Neural cell (in vitro differentiated cells): Measurements from ENCODE around the gene NT5C. TPM values are rescaled to one million over a fixed set of nuclear protein-coding genes. Genes with fewer than 3 reads are reported as not detected.

Experiments used
- H2AFZ ChIP-seq: fragments of 200-600, 300-800 bp; sonication (generic), shearing (Covaris generic); 2 replicates; pipeline ENCODE4 v1.6.0; 2014; ENCODE audit warnings: low read depth, mild to moderate bottlenecking, antibody characterized with exemption, low read length, moderate library complexity
- H3F3A ChIP-seq: fragments of 200-600 bp; shearing (Covaris generic); 2 replicates; pipeline ENCODE4 v1.6.1; 2016; ENCODE audit warnings: mild to moderate bottlenecking, moderate library complexity, mixed read lengths, antibody characterized with exemption, low read length; ENCODE audit not compliant: insufficient read depth, poor library complexity, severe bottlenecking
- H3K27ac ChIP-seq: fragments of 200-600, 300-800 bp; sonication (generic), shearing (Covaris generic); 2 replicates; pipeline ENCODE4 v1.5.1; 2014; ENCODE audit warnings: mild to moderate bottlenecking, low read length, moderate library complexity
- H3K27me3 ChIP-seq: fragments of 300-800, 200-600 bp; sonication (generic), shearing (Covaris generic); 2 replicates; pipeline ENCODE4 v1.6.0; 2014; ENCODE audit warnings: mild to moderate bottlenecking, low read depth, low read length, moderate library complexity; ENCODE audit not compliant: insufficient read depth
- H3K36me3 ChIP-seq: fragments of 300-800, 200-600 bp; sonication (generic), shearing (Covaris generic); 2 replicates; pipeline ENCODE4 v1.5.1; 2014; ENCODE audit warnings: mild to moderate bottlenecking, antibody characterized with exemption, low read length, moderate library complexity; ENCODE audit not compliant: insufficient read depth
- H3K4me2 ChIP-seq: fragments of 300-800, 200-600 bp; sonication (generic), shearing (Covaris generic); 2 replicates; pipeline ENCODE4 v1.6.0; 2014; ENCODE audit warnings: mild to moderate bottlenecking, low read length
- H3K4me3 ChIP-seq: fragments of 300-800, 200-600 bp; sonication (generic), shearing (Covaris generic); 2 replicates; pipeline ENCODE4 v1.5.1; 2014; ENCODE audit warnings: mild to moderate bottlenecking, low read length, moderate library complexity
- H3K79me2 ChIP-seq: fragments of 200-600 bp; shearing (Covaris generic); replicated peaks from 2 replicates; pipeline ENCODE4 v1.6.0; 2014; ENCODE audit warnings: mild to moderate bottlenecking, low read length, moderate library complexity; ENCODE audit not compliant: insufficient read depth
- H3K9ac ChIP-seq: fragments of 300-800, 200-600 bp; sonication (generic), shearing (Covaris generic); 2 replicates; pipeline ENCODE4 v1.6.1; 2016; ENCODE audit warnings: mild to moderate bottlenecking, low read length, mixed read lengths
- H3K9me2 ChIP-seq: fragments of 200-600 bp; shearing (Covaris generic); 2 replicates; pipeline ENCODE4 v1.6.1; 2016; ENCODE audit warnings: mild to moderate bottlenecking, low read length, mixed read lengths; ENCODE audit not compliant: insufficient read depth
- H3K9me3 ChIP-seq: fragments of 200-600, 300-800 bp; sonication (generic), shearing (Covaris generic); 2 replicates; pipeline ENCODE4 v1.6.1; 2016; ENCODE audit warnings: mild to moderate bottlenecking, mixed run types, low read length, moderate library complexity, mixed read lengths
- H4K20me1 ChIP-seq: fragments of 200-600 bp; shearing (Covaris generic); 2 replicates; pipeline ENCODE4 v1.6.1; 2016; ENCODE audit warnings: mild to moderate bottlenecking, mixed run types; ENCODE audit not compliant: insufficient read depth
- CTCF ChIP-seq: fragments of 450-650 bp; IDR thresholded peaks from 2 replicates; pipeline ENCODE4 v1.5.1; 2014; ENCODE audit warnings: antibody characterized with exemption, mild to moderate bottlenecking, moderate library complexity; ENCODE audit not compliant: poor library complexity, severe bottlenecking
- EP300 ChIP-seq: fragments of 450-650 bp; conservative IDR thresholded peaks from 2 replicates; pipeline ENCODE4 v1.6.1; 2014; ENCODE audit warnings: antibody characterized with exemption, mild to moderate bottlenecking, moderate library complexity; ENCODE audit not compliant: poor library complexity, severe bottlenecking
- EZH2 ChIP-seq: fragments of 200-600, 300-800 bp; shearing (Covaris generic), sonication (generic); IDR thresholded peaks from 2 replicates; pipeline ENCODE4 v1.6.1; 2014; ENCODE audit warnings: antibody characterized with exemption, low read length, borderline replicate concordance, mild to moderate bottlenecking; ENCODE audit not compliant: insufficient read depth, poor library complexity, severe bottlenecking
- MXI1 ChIP-seq: fragments of 450-650 bp; conservative IDR thresholded peaks from 2 replicates; pipeline ENCODE4 v1.6.1; 2014; ENCODE audit warnings: antibody characterized with exemption, mild to moderate bottlenecking; ENCODE audit not compliant: poor library complexity, severe bottlenecking
- POLR2AphosphoS5 ChIP-seq: IDR thresholded peaks from 2 replicates; pipeline ENCODE4 v1.6.1; 2012
- RAD21 ChIP-seq: fragments of 450-650 bp; conservative IDR thresholded peaks from 2 replicates; pipeline ENCODE4 v1.6.1; 2014; ENCODE audit warnings: antibody characterized with exemption, mild to moderate bottlenecking, moderate library complexity
- REST ChIP-seq: IDR thresholded peaks from 2 replicates; pipeline ENCODE4 v1.6.1; 2012; ENCODE audit warnings: borderline replicate concordance
- SMC3 ChIP-seq: fragments of 450-650 bp; conservative IDR thresholded peaks from 2 replicates; pipeline ENCODE4 v1.6.1; 2014; ENCODE audit warnings: antibody characterized with exemption, mild to moderate bottlenecking, moderate library complexity; ENCODE audit not compliant: poor library complexity
- TAF1 ChIP-seq: IDR thresholded peaks from 2 replicates; pipeline ENCODE4 v1.6.1; 2012; ENCODE audit warnings: low read depth
- polyA plus RNA-seq: library from polyadenylated mRNA; depleted of rRNA; stranded (reverse); fragments of >200 nt; gene quantifications from 2 replicates; pipeline ENCODE4 v1.2.3, GENCODE V29; 2014

NT5C gene
- polyA plus RNA-seq, 1 donor from 2014 or later: 58.7 TPM

- H3K9ac ChIP-seq: no peak overlapping the region
- peaks cover 1% of the 10 kb centered on the region for H3K79me2 ChIP-seq
- no peak overlapping the region for H3K27ac ChIP-seq
- H3K36me3 ChIP-seq: no peaks in the 10 kb centered on the region
- H3K9me3 ChIP-seq: no peaks in the 10 kb centered on the region
- no peak overlapping the region for H2AFZ ChIP-seq
- no peaks in the 10 kb centered on the region for H4K20me1 ChIP-seq
- no peak overlapping the region for H3K4me2 ChIP-seq
- H3K9me2 ChIP-seq: no peaks in the 10 kb centered on the region
- no peaks in the 10 kb centered on the region for H3K27me3 ChIP-seq
- H3K4me3 ChIP-seq: no peak overlapping the region
- no peaks in the 10 kb centered on the region for H3F3A ChIP-seq
- TF ChIP-seq RAD21: no peak
- peak; percentile 65 for TF ChIP-seq CTCF
Observed at GRCh38 chr17:75105126-75106080, 26.1 kb downstream of the NT5C start.

GRCh38 chr17:75103601-75104554 is 27.7 kb downstream of the NT5C start:
- H3K27ac ChIP-seq: no peak overlapping the region
- H3K4me2 ChIP-seq: no peak overlapping the region

More at GRCh38 chr17:75103601-75104554, 27.7 kb downstream of the NT5C start:
- Histone ChIP-seq H3F3A (no peaks in the 10 kb centered on the region), H2AFZ (no peak overlapping the region), H3K4me3 (no peak overlapping the region), H3K9me2 (no peaks in the 10 kb centered on the region), H3K79me2 (no peaks in the 10 kb centered on the region), H3K9me3 (no peaks in the 10 kb centered on the region), H4K20me1 (no peaks in the 10 kb centered on the region), H3K36me3 (no peaks in the 10 kb centered on the region), H3K9ac (no peak overlapping the region), H3K27me3 (no peaks in the 10 kb centered on the region)
- TF ChIP-seq SMC3 (no peak), EZH2 (no peak), EP300 (no peak), MXI1 (no peak), POLR2AphosphoS5 (no peak), RAD21 (no peak), TAF1 (no peak), CTCF (no peak), REST (no peak)
